Measurements from ENCODE around the gene B9D1. TPM values are rescaled to one million over a fixed set of nuclear protein-coding genes. Genes with fewer than 3 reads are reported as not detected.

The B9D1 gene
- total and polyA plus RNA-seq, 2 of the 13 experiments (the other 11 are each of a cell fraction or from before 2014, with no cell fraction given) = 27.7 to 31.1 TPM

GRCh38 chr17:19361944-19362276 is 613 bp downstream of the B9D1 start (continued):
- TF ChIP-seq ZNF512 (CRISPR knock-in tag; IDR thresholded peaks at IDR 0.05) (no peak), ZNF546 (CRISPR knock-in tag; conservative IDR thresholded peaks at IDR 0.05) (0 out of 2 replicates have a peak, but pooled peaks have one; percentile 6), EHMT2 (IDR thresholded peaks at IDR 0.05; ENCODE audit: borderline replicate concordance, low read depth, low read length) (no peak), ZNF646 (CRISPR knock-in tag; IDR thresholded peaks at IDR 0.05) (no peak), SIN3A (IDR thresholded peaks at IDR 0.05; ENCODE audit: borderline replicate concordance, low read depth, low read length) (no peak), ZHX1 (CRISPR knock-in tag; IDR thresholded peaks at IDR 0.05; ENCODE audit: low read depth) (no peak), TRAFD1 (CRISPR knock-in tag; IDR thresholded peaks at IDR 0.05; ENCODE audit: borderline replicate concordance) (no peak), NR2C2 (CRISPR knock-in tag; IDR thresholded peaks at IDR 0.05; ENCODE audit: borderline replicate concordance) (0 out of 2 replicates have a peak, but pooled peaks have one; percentile 0), SNAPC5 (CRISPR knock-in tag; IDR thresholded peaks at IDR 0.05; ENCODE audit: borderline replicate concordance) (no peak), ZNF776 (CRISPR knock-in tag; IDR thresholded peaks at IDR 0.05) (peak; percentile 86; the same call in 1 of the 2 replicates), ZBTB21 (CRISPR knock-in tag; IDR thresholded peaks at IDR 0.05) (no peak), ZNF574 (CRISPR knock-in tag; IDR thresholded peaks at IDR 0.05) (no peak), ZNF260 (CRISPR knock-in tag; IDR thresholded peaks at IDR 0.05; ENCODE audit: borderline replicate concordance, low read depth) (no peak)
